GM19035 (cell line): ENCODE data around the gene PKN2.
"Not testable (repeated sequence)": the region's sequence is repeated elsewhere in the genome, so short reads cannot be mapped to it uniquely, and the experiment has no call there.

Experiments used
- ATAC-seq: cut with Tn5 transposase; IDR thresholded peaks from one replicate; pipeline ENCODE4 v1.9.1; 2021; ENCODE audit not compliant: unreplicated experiment

Gene PKN2

DNA sequence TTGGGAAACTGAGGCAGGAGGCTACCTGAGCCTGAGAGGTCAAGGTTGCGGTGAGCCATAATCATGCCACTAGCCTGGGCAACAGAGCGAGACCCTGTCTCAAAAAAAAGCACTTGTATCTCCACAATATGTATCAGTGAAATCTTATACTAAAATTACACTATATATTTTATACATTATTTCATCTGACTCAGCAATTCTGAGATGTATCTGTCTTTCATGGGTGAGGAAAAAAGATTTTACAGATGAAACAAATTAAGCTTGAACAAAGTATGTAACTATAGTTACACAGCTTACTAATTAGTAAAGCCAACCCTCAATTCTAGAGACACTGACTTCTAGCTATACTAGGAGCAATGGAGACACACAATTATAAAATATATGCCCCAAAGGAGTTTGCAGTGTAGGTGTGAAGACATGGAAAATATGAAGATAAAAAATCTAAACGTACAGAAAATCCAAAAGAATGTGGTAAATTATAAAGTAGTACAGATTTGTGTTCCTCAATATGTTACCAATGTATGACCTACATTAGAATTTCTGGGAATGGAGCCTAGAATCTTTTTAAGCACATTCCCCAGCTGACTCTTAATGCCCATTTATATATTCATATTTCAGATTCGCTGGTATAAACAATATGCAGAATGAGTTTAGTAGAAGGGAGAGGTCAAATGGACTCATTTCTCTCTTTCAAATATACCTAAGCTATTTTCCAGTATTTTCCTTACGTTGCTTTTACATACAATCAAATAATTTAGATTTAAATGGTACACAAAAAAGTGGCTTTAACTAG, 192.7 kb downstream of the PKN2 start:
- no peak for ATAC-seq

DNA sequence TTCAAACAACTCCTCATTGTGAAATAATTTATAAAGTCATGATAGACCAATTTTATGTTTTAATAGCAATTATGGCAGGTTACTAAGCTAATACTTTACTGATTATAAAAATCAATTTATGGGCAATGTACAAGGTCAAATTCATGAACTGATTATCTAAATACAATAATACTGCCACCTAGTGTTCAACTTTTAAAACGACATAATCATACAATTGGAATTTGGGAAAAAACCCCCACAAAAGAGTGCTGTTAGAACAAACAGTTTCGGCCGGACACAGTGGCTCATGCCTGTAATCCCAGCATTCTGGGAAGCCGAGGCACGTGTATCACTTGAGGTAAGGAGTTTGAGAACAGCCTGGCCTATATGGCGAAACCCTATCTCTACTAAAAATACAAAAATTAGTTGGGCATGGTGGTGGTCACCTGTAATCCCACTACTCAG, 193.3 kb downstream of the PKN2 start:
- ATAC-seq: no peak

GRCh38 chr1:88877911-88878310, 193.8 kb downstream of the PKN2 start:
- ATAC-seq: no peak

- ATAC-seq: no peak
Measured at GRCh38 chr1:88878731-88879130, 194.7 kb downstream of the PKN2 start.

GRCh38 chr1:88880717-88881116, 196.6 kb downstream of the PKN2 start:
- not testable (repeated sequence) for ATAC-seq

GRCh38 chr1:88883156-88883555, 199.1 kb downstream of the PKN2 start:
- ATAC-seq: no peak
